ENCODE results near the gene PLK2.

The PLK2 gene

GRCh38 chr5:58460002-58460731 lies at the start of gene PLK2:
TSS of gene PLK2 (minus strand) at chr5:58460086. CDS start at chr5:58459959, 127 bp downstream.
- FAIRE-seq (peak; percentile 83), DNase-seq (ENCODE audit: insufficient read length, low spot score) (peak; percentile 79)

GRCh38 chr5:58507715-58508114 lies 47.8 kb upstream of the PLK2 start:
- DNase-seq (ENCODE audit: insufficient read length, low spot score) (no peak), FAIRE-seq (no peak)

- DNase-seq (ENCODE audit: insufficient read length, low spot score) (no peak), FAIRE-seq (no peak)
Observed at GRCh38 chr5:58505971-58506640, 46.2 kb upstream of the PLK2 start.

GRCh38 chr5:58505502-58505901 lies 45.6 kb upstream of the PLK2 start:
- FAIRE-seq (no peak), DNase-seq (ENCODE audit: insufficient read length, low spot score) (no peak)

GRCh38 chr5:58504766-58505165 lies 44.9 kb upstream of the PLK2 start:
- FAIRE-seq (no peak), DNase-seq (ENCODE audit: insufficient read length, low spot score) (no peak)

- no peak for FAIRE-seq
Observed at GRCh38 chr5:58503390-58504046, 43.6 kb upstream of the PLK2 start.

GRCh38 chr5:58501778-58502417 lies 42.0 kb upstream of the PLK2 start:
- no peak for FAIRE-seq
- no peak for DNase-seq (ENCODE audit: insufficient read length, low spot score)

More at GRCh38 chr5:58503390-58504046, 43.6 kb upstream of the PLK2 start:
- no peak for DNase-seq (ENCODE audit: insufficient read length, low spot score)

GRCh38 chr5:58499941-58500340 lies 40.1 kb upstream of the PLK2 start:
- DNase-seq (ENCODE audit: insufficient read length, low spot score), result no peak
- no peak for FAIRE-seq

- DNase-seq (ENCODE audit: insufficient read length, low spot score) (no peak), FAIRE-seq (no peak)
Observed at GRCh38 chr5:58499231-58499630, 39.3 kb upstream of the PLK2 start.

- peak; percentile 6 for DNase-seq (ENCODE audit: insufficient read length, low spot score)
- no peak for FAIRE-seq
Observed at GRCh38 chr5:58498340-58498942, 38.6 kb upstream of the PLK2 start.

GRCh38 chr5:58497921-58498320 lies 38.0 kb upstream of the PLK2 start:
- FAIRE-seq (no peak), DNase-seq (ENCODE audit: insufficient read length, low spot score) (no peak)

GRCh38 chr5:58497386-58497785 lies 37.5 kb upstream of the PLK2 start:
- FAIRE-seq (no peak), DNase-seq (ENCODE audit: insufficient read length, low spot score) (no peak)

GRCh38 chr5:58496488-58496887 lies 36.6 kb upstream of the PLK2 start:
- DNase-seq (ENCODE audit: insufficient read length, low spot score) (no peak), FAIRE-seq (no peak)

- DNase-seq (ENCODE audit: insufficient read length, low spot score) (no peak), FAIRE-seq (no peak)
Observed at GRCh38 chr5:58493141-58493540, 33.3 kb upstream of the PLK2 start.

- FAIRE-seq, result no peak
Observed at GRCh38 chr5:58491216-58491892, 31.5 kb upstream of the PLK2 start, which contains the start of gene GAPT. TSS of gene GAPT (plus strand) at chr5:58491435. CDS start at chr5:58494537, 3,102 bp downstream.

GRCh38 chr5:58490402-58491050 lies 30.6 kb upstream of the PLK2 start:
- FAIRE-seq (no peak), DNase-seq (ENCODE audit: insufficient read length, low spot score) (no peak)

More at GRCh38 chr5:58491216-58491892, 31.5 kb upstream of the PLK2 start, which contains the start of gene GAPT:
- DNase-seq (ENCODE audit: insufficient read length, low spot score), result no peak

GRCh38 chr5:58486290-58486689 lies 26.4 kb upstream of the PLK2 start:
- no peak for FAIRE-seq

GRCh38 chr5:58484505-58484904 lies 24.6 kb upstream of the PLK2 start:
- FAIRE-seq (no peak), DNase-seq (ENCODE audit: insufficient read length, low spot score) (no peak)

More at GRCh38 chr5:58486290-58486689, 26.4 kb upstream of the PLK2 start:
- DNase-seq (ENCODE audit: insufficient read length, low spot score), result no peak

- FAIRE-seq (peak; percentile 70), DNase-seq (ENCODE audit: insufficient read length, low spot score) (no peak)
Observed at GRCh38 chr5:58482536-58482935, 22.6 kb upstream of the PLK2 start.
